GM23338 (cell line): ENCODE data around the gene DAB1. TPM values are rescaled to one million over a fixed set of nuclear protein-coding genes. Genes with fewer than 3 reads are reported as not detected.
A peak's percentile ranks its signal among the peaks of the same experiment; 100 is the strongest.

ENCODE experiments used
- ATAC-seq: fragments of 200-7000 bp; cut with Tn5 transposase; 3 replicates; pipeline ENCODE4 v1.9.1; 2020
- DNase-seq: peaks from one replicate; pipeline ENCODE4 v3.0.0-alpha.2; 2015; ENCODE audit warnings: low spot score
- H2AFZ ChIP-seq: fragments of 200-600 bp; sonication (generic); 2 replicates; pipeline ENCODE4 v1.8.0; 2016; ENCODE audit warnings: antibody characterized with exemption, mild to moderate bottlenecking, moderate library complexity
- H3F3A ChIP-seq: fragments of 200-600 bp; sonication (generic); replicated peaks from 2 replicates; pipeline ENCODE4 v1.8.0; 2017; ENCODE audit warnings: antibody characterized with exemption, mixed run types, low read depth
- H3K27ac ChIP-seq: fragments of 200-600 bp; sonication (generic); 2 replicates; pipeline ENCODE4 v1.6.1; 2016; ENCODE audit warnings: low read depth
- H3K27me3 ChIP-seq: fragments of 200-600 bp; sonication (generic); 2 replicates; pipeline ENCODE4 v1.8.0; 2016; ENCODE audit warnings: mild to moderate bottlenecking, mixed run types, moderate library complexity; ENCODE audit not compliant: insufficient read depth
- H3K36me3 ChIP-seq: fragments of 200-600 bp; sonication (generic); 2 replicates; pipeline ENCODE4 v1.8.0; 2016; ENCODE audit warnings: mild to moderate bottlenecking; ENCODE audit not compliant: insufficient read depth
- H3K4me1 ChIP-seq: fragments of 200-600 bp; sonication (generic); 2 replicates; pipeline ENCODE4 v1.8.0; 2016; ENCODE audit warnings: mild to moderate bottlenecking, moderate library complexity; ENCODE audit not compliant: insufficient read depth
- H3K4me2 ChIP-seq: fragments of 200-600 bp; sonication (generic); 2 replicates; pipeline ENCODE4 v1.7.1; 2017; ENCODE audit warnings: mixed run types
- H3K4me3 ChIP-seq: fragments of 200-600 bp; sonication (generic); 2 replicates; pipeline ENCODE4 v1.6.1; 2016; ENCODE audit warnings: mixed run types
- H3K79me2 ChIP-seq: fragments of 200-600 bp; sonication (generic); replicated peaks from 2 replicates; pipeline ENCODE4 v1.8.0; 2017; ENCODE audit warnings: mild to moderate bottlenecking; ENCODE audit not compliant: insufficient read depth
- H3K9me2 ChIP-seq: fragments of 200-600 bp; sonication (generic); 2 replicates; pipeline ENCODE4 v1.8.0; 2017; ENCODE audit not compliant: insufficient read depth
- H4K20me1 ChIP-seq: fragments of 200-600 bp; sonication (generic); replicated peaks from 2 replicates; pipeline ENCODE4 v1.8.0; 2017; ENCODE audit warnings: mild to moderate bottlenecking; ENCODE audit not compliant: insufficient read depth
- H3K27ac Mint-ChIP-seq: 2 replicates; pipeline ENCODE4 v1.8.0; 2020; ENCODE audit warnings: inconsistent platforms, mild to moderate bottlenecking, moderate library complexity, mixed read lengths
- H3K27me3 Mint-ChIP-seq: 3 replicates; pipeline ENCODE4 v1.8.0; 2022; ENCODE audit warnings: low read depth, mild to moderate bottlenecking, moderate library complexity, mixed read lengths, inconsistent platforms; ENCODE audit not compliant: insufficient read depth, poor library complexity
- H3K36me3 Mint-ChIP-seq: 3 replicates; pipeline ENCODE4 v1.8.0; 2021; ENCODE audit warnings: low read depth, mild to moderate bottlenecking, inconsistent platforms, moderate library complexity, mixed read lengths
- H3K4me1 Mint-ChIP-seq: 3 replicates; pipeline ENCODE4 v1.8.0; 2020; ENCODE audit warnings: mild to moderate bottlenecking, inconsistent platforms, mixed read lengths
- H3K4me3 Mint-ChIP-seq: 3 replicates; pipeline ENCODE4 v1.8.0; 2021; ENCODE audit warnings: moderate library complexity, mild to moderate bottlenecking, inconsistent platforms, mixed read lengths
- H3K9me3 Mint-ChIP-seq: 3 replicates; pipeline ENCODE4 v1.8.0; 2020; ENCODE audit warnings: moderate library complexity, mild to moderate bottlenecking, inconsistent platforms, mixed read lengths
- CREB1 ChIP-seq: fragments of 250-450 bp; sonication (Bioruptor Pico); IDR thresholded peaks from 2 replicates; pipeline ENCODE4 v1.5.0; 2020; ENCODE audit warnings: low read depth, mild to moderate bottlenecking, moderate library complexity
- NANOG ChIP-seq: IDR thresholded peaks from 2 replicates; pipeline ENCODE4 v1.6.1; 2016; ENCODE audit warnings: antibody characterized with exemption, borderline replicate concordance
- polyA plus RNA-seq: library from polyadenylated mRNA; unstranded; fragments of >200 nt; fragmentation: Nextera tagmentation; extraction: Ambion mirVana; gene quantifications from 2 replicates; pipeline ENCODE4 v1.2.1, GENCODE V29; 2016
- total RNA-seq: library from RNA; depleted of rRNA; stranded (reverse); fragments of >200 nt; shearing (Covaris generic); gene quantifications from 2 replicates; pipeline ENCODE4 v1.2.3, GENCODE V29; 2014
- TF ChIP-seq, protein P1 (sequence below), 2 experiments: fragments of 200-600 bp in 1 of 2; sonication (generic) in 1 of 2; conservative IDR thresholded peaks; 2 replicates each; pipeline versions ENCODE4 v1.5.1 to v1.6.1; 2016 to 2017; ENCODE audit warnings: antibody characterized with exemption in 2 of 2, low read depth in 2 of 2, mild to moderate bottlenecking in 2 of 2, moderate library complexity in 1 of 2
- TF ChIP-seq, protein P2 (sequence below): IDR thresholded peaks from one replicate; pipeline ENCODE4 v1.6.1; 2018; ENCODE audit warnings: antibody characterized with exemption; ENCODE audit not compliant: unreplicated experiment
- TF ChIP-seq, protein P3 (sequence below): fragments of 250-450 bp; sonication (Bioruptor Pico); IDR thresholded peaks from 2 replicates; pipeline ENCODE4 v1.5.0; 2020; ENCODE audit warnings: mild to moderate bottlenecking, moderate library complexity

The DAB1 gene
- total and polyA plus RNA-seq, 2 experiments from 2014 or later = 12.8 to 14.5 TPM

DNA sequence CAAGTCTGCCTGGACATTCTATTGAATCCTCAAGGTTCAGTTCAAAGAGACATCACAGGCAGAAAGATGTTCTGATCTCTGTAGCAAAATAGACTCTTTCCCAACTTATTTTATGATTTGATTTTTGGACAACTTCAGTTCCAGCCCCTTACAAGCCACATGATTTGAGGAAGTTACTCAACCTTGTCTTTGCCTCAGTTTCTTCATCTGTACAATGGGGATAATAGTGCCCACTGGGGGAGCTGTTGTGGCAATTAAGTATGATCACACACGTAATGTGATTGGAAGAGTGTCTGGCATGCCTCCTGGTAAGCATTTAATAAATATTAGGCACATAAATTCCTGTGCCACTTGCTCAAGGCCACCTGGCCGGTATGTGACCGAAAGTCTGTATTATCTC is 130.6 kb downstream of the DAB1 start:
- H3K4me2 ChIP-seq = no peak overlapping the region
- TF ChIP-seq, protein P1, sequence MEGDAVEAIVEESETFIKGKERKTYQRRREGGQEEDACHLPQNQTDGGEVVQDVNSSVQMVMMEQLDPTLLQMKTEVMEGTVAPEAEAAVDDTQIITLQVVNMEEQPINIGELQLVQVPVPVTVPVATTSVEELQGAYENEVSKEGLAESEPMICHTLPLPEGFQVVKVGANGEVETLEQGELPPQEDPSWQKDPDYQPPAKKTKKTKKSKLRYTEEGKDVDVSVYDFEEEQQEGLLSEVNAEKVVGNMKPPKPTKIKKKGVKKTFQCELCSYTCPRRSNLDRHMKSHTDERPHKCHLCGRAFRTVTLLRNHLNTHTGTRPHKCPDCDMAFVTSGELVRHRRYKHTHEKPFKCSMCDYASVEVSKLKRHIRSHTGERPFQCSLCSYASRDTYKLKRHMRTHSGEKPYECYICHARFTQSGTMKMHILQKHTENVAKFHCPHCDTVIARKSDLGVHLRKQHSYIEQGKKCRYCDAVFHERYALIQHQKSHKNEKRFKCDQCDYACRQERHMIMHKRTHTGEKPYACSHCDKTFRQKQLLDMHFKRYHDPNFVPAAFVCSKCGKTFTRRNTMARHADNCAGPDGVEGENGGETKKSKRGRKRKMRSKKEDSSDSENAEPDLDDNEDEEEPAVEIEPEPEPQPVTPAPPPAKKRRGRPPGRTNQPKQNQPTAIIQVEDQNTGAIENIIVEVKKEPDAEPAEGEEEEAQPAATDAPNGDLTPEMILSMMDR (conservative IDR thresholded peaks at IDR 0.05; ENCODE audit: low read depth in 2 of 2) = peak in 1 of 2 experiments; percentile 34; a peak in 1 of 4 replicates
- no peak for TF ChIP-seq NANOG
- H3F3A ChIP-seq = no peaks in the 10 kb centered on the region
- H4K20me1 ChIP-seq = no peaks in the 10 kb centered on the region; the same call in 1 of the 2 replicates
- no peaks in the 10 kb centered on the region for H3K36me3 Mint-ChIP-seq
- no peak overlapping the region for H3K27ac ChIP-seq
- H3K27ac Mint-ChIP-seq = no peak overlapping the region
- H3K4me3 Mint-ChIP-seq = no peak overlapping the region
- H2AFZ ChIP-seq = no peak overlapping the region
- no peaks in the 10 kb centered on the region for H3K9me3 Mint-ChIP-seq
- H3K4me1 Mint-ChIP-seq = no peaks in the 10 kb centered on the region
- no peaks in the 10 kb centered on the region for H3K36me3 ChIP-seq
- H3K9me2 ChIP-seq = no peaks in the 10 kb centered on the region
- H3K79me2 ChIP-seq = no peaks in the 10 kb centered on the region
- no peaks in the 10 kb centered on the region for H3K27me3 ChIP-seq
- H3K4me3 ChIP-seq = no peak overlapping the region
- DNase-seq (no peak), ATAC-seq (no peak)
- no peaks in the 10 kb centered on the region for H3K27me3 Mint-ChIP-seq
- no peaks in the 10 kb centered on the region for H3K4me1 ChIP-seq

DNA sequence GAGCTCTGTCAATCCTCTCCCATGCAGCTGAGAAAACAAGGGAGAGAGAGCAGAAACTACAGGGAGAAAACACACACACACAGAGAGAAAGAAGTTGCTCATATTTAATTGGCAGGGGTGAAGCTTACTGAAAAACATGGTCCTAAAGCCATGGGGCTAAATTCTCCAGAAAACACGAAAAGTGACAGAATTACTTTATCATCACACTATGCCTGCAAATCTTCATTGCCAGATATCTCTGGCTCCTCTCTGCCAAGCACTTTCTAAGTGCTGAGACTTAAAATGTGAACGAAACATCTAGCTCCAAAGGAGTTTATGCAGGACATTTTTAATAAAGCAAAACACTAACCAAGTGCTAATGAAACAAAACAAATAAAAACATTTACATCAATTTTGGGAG is 134.1 kb downstream of the DAB1 start:
- TF ChIP-seq CREB1 (no peak), NANOG (no peak)
- TF ChIP-seq, protein P2, sequence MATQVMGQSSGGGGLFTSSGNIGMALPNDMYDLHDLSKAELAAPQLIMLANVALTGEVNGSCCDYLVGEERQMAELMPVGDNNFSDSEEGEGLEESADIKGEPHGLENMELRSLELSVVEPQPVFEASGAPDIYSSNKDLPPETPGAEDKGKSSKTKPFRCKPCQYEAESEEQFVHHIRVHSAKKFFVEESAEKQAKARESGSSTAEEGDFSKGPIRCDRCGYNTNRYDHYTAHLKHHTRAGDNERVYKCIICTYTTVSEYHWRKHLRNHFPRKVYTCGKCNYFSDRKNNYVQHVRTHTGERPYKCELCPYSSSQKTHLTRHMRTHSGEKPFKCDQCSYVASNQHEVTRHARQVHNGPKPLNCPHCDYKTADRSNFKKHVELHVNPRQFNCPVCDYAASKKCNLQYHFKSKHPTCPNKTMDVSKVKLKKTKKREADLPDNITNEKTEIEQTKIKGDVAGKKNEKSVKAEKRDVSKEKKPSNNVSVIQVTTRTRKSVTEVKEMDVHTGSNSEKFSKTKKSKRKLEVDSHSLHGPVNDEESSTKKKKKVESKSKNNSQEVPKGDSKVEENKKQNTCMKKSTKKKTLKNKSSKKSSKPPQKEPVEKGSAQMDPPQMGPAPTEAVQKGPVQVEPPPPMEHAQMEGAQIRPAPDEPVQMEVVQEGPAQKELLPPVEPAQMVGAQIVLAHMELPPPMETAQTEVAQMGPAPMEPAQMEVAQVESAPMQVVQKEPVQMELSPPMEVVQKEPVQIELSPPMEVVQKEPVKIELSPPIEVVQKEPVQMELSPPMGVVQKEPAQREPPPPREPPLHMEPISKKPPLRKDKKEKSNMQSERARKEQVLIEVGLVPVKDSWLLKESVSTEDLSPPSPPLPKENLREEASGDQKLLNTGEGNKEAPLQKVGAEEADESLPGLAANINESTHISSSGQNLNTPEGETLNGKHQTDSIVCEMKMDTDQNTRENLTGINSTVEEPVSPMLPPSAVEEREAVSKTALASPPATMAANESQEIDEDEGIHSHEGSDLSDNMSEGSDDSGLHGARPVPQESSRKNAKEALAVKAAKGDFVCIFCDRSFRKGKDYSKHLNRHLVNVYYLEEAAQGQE = no peak
- TF ChIP-seq, protein P3, sequence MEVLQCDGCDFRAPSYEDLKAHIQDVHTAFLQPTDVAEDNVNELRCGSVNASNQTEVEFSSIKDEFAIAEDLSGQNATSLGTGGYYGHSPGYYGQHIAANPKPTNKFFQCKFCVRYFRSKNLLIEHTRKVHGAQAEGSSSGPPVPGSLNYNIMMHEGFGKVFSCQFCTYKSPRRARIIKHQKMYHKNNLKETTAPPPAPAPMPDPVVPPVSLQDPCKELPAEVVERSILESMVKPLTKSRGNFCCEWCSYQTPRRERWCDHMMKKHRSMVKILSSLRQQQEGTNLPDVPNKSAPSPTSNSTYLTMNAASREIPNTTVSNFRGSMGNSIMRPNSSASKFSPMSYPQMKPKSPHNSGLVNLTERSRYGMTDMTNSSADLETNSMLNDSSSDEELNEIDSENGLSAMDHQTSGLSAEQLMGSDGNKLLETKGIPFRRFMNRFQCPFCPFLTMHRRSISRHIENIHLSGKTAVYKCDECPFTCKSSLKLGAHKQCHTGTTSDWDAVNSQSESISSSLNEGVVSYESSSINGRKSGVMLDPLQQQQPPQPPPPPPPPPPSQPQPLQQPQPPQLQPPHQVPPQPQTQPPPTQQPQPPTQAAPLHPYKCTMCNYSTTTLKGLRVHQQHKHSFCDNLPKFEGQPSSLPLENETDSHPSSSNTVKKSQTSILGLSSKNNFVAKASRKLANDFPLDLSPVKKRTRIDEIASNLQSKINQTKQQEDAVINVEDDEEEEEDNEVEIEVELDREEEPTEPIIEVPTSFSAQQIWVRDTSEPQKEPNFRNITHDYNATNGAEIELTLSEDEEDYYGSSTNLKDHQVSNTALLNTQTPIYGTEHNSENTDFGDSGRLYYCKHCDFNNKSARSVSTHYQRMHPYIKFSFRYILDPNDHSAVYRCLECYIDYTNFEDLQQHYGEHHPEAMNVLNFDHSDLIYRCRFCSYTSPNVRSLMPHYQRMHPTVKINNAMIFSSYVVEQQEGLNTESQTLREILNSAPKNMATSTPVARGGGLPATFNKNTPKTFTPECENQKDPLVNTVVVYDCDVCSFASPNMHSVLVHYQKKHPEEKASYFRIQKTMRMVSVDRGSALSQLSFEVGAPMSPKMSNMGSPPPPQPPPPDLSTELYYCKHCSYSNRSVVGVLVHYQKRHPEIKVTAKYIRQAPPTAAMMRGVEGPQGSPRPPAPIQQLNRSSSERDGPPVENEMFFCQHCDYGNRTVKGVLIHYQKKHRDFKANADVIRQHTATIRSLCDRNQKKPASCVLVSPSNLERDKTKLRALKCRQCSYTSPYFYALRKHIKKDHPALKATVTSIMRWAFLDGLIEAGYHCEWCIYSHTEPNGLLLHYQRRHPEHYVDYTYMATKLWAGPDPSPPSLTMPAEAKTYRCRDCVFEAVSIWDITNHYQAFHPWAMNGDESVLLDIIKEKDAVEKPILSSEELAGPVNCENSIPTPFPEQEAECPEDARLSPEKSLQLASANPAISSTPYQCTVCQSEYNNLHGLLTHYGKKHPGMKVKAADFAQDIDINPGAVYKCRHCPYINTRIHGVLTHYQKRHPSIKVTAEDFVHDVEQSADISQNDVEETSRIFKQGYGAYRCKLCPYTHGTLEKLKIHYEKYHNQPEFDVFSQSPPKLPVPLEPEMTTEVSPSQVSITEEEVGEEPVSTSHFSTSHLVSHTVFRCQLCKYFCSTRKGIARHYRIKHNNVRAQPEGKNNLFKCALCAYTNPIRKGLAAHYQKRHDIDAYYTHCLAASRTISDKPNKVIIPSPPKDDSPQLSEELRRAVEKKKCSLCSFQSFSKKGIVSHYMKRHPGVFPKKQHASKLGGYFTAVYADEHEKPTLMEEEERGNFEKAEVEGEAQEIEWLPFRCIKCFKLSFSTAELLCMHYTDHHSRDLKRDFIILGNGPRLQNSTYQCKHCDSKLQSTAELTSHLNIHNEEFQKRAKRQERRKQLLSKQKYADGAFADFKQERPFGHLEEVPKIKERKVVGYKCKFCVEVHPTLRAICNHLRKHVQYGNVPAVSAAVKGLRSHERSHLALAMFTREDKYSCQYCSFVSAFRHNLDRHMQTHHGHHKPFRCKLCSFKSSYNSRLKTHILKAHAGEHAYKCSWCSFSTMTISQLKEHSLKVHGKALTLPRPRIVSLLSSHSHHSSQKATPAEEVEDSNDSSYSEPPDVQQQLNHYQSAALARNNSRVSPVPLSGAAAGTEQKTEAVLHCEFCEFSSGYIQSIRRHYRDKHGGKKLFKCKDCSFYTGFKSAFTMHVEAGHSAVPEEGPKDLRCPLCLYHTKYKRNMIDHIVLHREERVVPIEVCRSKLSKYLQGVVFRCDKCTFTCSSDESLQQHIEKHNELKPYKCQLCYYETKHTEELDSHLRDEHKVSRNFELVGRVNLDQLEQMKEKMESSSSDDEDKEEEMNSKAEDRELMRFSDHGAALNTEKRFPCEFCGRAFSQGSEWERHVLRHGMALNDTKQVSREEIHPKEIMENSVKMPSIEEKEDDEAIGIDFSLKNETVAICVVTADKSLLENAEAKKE (CRISPR knock-in tag) = no peak
- Histone ChIP-seq H3K79me2 (no peaks in the 10 kb centered on the region), H3K4me2 (no peak overlapping the region)

More for the DNA sequence above, 134.1 kb downstream of the DAB1 start:
- Mint-ChIP-seq H3K4me3 (no peak overlapping the region), H3K9me3 (no peaks in the 10 kb centered on the region), H3K27me3 (no peaks in the 10 kb centered on the region), H3K36me3 (no peaks in the 10 kb centered on the region), H3K4me1 (no peaks in the 10 kb centered on the region), H3K27ac (no peak overlapping the region)
- Histone ChIP-seq H3F3A (no peaks in the 10 kb centered on the region), H3K27me3 (no peaks in the 10 kb centered on the region), H3K9me2 (no peaks in the 10 kb centered on the region), H2AFZ (no peak overlapping the region), H3K27ac (no peak overlapping the region), H3K4me3 (no peak overlapping the region), H4K20me1 (no peaks in the 10 kb centered on the region; the same call in 1 of the 2 replicates), H3K36me3 (no peaks in the 10 kb centered on the region), H3K4me1 (no peaks in the 10 kb centered on the region)
- ATAC-seq (no peak), DNase-seq (no peak)
